ENCODE measurements around the gene KCNT1. TPM values are rescaled to one million over a fixed set of nuclear protein-coding genes. Genes with fewer than 3 reads are reported as not detected.

Gene KCNT1
- total RNA-seq, 1 donor = not detected

DNA sequence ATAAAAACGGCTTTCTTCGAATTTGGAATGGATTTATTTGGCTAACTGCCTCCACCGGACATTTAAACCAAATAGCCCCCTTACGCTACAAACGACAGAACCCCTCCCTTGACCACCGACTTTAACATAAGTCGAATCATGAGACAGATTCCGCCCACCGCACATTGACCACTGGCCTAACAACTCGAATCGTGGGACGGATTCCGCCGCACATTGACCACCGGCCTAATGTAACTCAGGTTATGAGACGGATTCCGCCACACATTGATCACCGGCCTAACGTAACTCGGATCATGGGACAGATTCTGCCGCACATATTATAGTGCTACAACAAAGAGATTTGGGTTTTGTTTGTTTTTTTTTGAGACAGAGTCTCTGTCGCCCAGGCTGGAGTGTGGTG lies 41.6 kb upstream of the KCNT1 start:
- no peaks in the 10 kb centered on the region for H3K4me1 ChIP-seq (ENCODE audit: insufficient read depth, low read length)
- no peaks in the 10 kb centered on the region for H3K79me2 ChIP-seq (ENCODE audit: insufficient read depth, low read length)
- H2AFZ ChIP-seq (ENCODE audit: low read length) = no peak overlapping the region
- no peak overlapping the region for H3K27ac ChIP-seq (ENCODE audit: low read depth, low read length)
- H3K4me3 ChIP-seq (ENCODE audit: insufficient read depth, low read length) = no peak overlapping the region
- no peaks in the 10 kb centered on the region for H3K27me3 ChIP-seq (ENCODE audit: insufficient read depth, low read length)
- no peaks in the 10 kb centered on the region for H3K36me3 ChIP-seq (ENCODE audit: insufficient read depth, low read length)
- H3K9me3 ChIP-seq (ENCODE audit: low read depth, low read length) = no peaks in the 10 kb centered on the region
- no peak overlapping the region for H3K4me2 ChIP-seq (ENCODE audit: insufficient read depth, low read length)
- H4K20me1 ChIP-seq (ENCODE audit: insufficient read depth, low read length) = no peaks in the 10 kb centered on the region
- DNase-seq (ENCODE audit: insufficient read length, low spot score, missing footprints) = peak; percentile 39
- TF ChIP-seq, protein P1, sequence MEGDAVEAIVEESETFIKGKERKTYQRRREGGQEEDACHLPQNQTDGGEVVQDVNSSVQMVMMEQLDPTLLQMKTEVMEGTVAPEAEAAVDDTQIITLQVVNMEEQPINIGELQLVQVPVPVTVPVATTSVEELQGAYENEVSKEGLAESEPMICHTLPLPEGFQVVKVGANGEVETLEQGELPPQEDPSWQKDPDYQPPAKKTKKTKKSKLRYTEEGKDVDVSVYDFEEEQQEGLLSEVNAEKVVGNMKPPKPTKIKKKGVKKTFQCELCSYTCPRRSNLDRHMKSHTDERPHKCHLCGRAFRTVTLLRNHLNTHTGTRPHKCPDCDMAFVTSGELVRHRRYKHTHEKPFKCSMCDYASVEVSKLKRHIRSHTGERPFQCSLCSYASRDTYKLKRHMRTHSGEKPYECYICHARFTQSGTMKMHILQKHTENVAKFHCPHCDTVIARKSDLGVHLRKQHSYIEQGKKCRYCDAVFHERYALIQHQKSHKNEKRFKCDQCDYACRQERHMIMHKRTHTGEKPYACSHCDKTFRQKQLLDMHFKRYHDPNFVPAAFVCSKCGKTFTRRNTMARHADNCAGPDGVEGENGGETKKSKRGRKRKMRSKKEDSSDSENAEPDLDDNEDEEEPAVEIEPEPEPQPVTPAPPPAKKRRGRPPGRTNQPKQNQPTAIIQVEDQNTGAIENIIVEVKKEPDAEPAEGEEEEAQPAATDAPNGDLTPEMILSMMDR (IDR thresholded peaks at IDR 0.05; ENCODE audit: extremely low read depth, low read depth, low read length) = no peak

DNA sequence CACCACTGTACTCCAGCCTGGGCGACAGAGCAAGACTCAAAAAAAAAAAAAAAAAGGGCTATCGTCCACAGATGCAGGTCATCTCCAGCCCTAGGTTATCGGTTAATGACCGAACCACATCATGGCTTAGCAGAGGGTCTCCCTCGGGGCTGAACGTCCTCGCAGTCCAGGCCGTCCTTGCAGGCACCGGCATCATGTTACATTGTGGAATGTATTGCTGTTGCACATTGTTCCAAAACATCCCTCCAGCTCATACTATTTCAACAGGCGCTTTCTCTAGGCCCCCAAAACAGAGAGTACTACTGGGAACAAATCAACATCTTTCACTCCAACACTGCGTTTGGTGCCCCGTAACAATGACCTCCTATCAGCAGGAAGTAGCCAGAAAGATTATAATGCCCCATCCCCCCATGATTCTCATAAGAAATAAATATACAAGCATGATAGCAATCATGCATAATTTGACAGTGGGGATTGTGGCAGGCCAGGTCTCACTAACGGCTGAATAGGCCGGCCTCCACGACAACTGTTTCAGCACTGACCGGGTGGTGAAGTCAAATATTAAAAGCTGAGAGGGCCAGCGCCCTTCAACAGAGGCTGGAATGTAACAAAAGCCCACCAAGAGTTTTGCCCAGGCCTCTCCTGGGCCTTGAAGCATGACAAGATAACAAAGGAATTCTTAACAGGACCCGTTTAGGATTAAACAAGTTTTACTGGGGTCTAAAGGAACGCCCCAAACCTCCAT lies 40.0 kb upstream of the KCNT1 start:
- H2AFZ ChIP-seq (ENCODE audit: low read length) = no peak overlapping the region
- TF ChIP-seq, protein P1 (IDR thresholded peaks at IDR 0.05; ENCODE audit: extremely low read depth, low read depth, low read length) = no peak
- no peaks in the 10 kb centered on the region for H3K9me3 ChIP-seq (ENCODE audit: low read depth, low read length)
- H3K27me3 ChIP-seq (ENCODE audit: insufficient read depth, low read length) = no peaks in the 10 kb centered on the region
- no peak overlapping the region for H3K27ac ChIP-seq (ENCODE audit: low read depth, low read length)
- H3K4me3 ChIP-seq (ENCODE audit: insufficient read depth, low read length) = no peak overlapping the region
- peak; percentile 30 for DNase-seq (ENCODE audit: insufficient read length, low spot score, missing footprints)
- H3K4me1 ChIP-seq (ENCODE audit: insufficient read depth, low read length) = no peaks in the 10 kb centered on the region
- no peaks in the 10 kb centered on the region for H3K79me2 ChIP-seq (ENCODE audit: insufficient read depth, low read length)
- H3K36me3 ChIP-seq (ENCODE audit: insufficient read depth, low read length) = no peaks in the 10 kb centered on the region
- no peaks in the 10 kb centered on the region for H4K20me1 ChIP-seq (ENCODE audit: insufficient read depth, low read length)
- H3K4me2 ChIP-seq (ENCODE audit: insufficient read depth, low read length) = no peak overlapping the region

DNA sequence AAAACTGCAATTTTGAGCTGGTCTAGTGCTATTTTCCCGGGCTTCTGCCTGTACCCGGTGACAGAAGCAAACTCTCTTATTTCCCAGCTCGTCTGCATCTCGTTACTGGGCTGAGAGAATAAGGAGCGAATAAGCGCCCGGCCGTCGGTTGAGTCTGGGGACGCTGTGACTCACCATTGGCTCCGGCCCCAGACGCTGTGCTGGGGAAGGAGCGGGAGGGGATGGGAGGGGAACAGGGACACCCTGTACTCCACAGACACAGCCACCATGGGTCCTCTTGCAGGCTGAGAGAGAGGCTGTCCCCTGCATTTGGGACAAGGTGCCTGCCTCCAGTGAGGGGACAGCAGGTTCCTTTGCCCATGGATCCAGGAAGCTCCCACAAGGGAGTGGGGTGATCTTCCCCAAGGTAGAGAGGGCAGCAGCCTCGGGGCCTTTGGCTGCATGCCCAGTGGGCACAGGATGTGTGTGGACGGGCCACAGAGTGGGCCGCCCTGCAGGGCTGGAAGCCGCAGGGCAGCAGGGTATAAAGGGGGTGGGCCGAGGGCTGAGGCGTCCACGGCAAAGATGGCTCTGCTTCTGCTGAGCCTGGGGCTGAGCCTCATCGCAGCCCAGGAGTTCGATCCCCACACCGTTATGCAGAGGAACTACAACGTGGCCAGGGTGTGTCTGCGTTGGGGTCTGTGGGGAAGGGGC lies 39.1 kb upstream of the KCNT1 start, which contains the start of gene LCN9:
LCN9 (plus strand) TSS at position 552 of the 693 bp plus-strand sequence; CDS start at position 565, 13 bp downstream.
- Histone ChIP-seq H3K4me3 (ENCODE audit: insufficient read depth, low read length) (no peak within 1 kb of the TSS), H3K36me3 (ENCODE audit: insufficient read depth, low read length) (no peaks in the 10 kb centered on the region), H4K20me1 (ENCODE audit: insufficient read depth, low read length) (no peaks in the 10 kb centered on the region), H3K9me3 (ENCODE audit: low read depth, low read length) (no peaks in the 10 kb centered on the region), H3K4me2 (ENCODE audit: insufficient read depth, low read length) (no peak within 1 kb of the TSS), H3K4me1 (ENCODE audit: insufficient read depth, low read length) (no peaks in the 10 kb centered on the region), H2AFZ (ENCODE audit: low read length) (no peak within 1 kb of the TSS), H3K79me2 (ENCODE audit: insufficient read depth, low read length) (no peaks in the 10 kb centered on the region), H3K27me3 (ENCODE audit: insufficient read depth, low read length) (no peaks in the 10 kb centered on the region), H3K27ac (ENCODE audit: low read depth, low read length) (no peak within 1 kb of the TSS)
- TF ChIP-seq, protein P1 (IDR thresholded peaks at IDR 0.05; ENCODE audit: extremely low read depth, low read depth, low read length) = no peak
- DNase-seq (ENCODE audit: insufficient read length, low spot score, missing footprints) = peak; percentile 53

DNA sequence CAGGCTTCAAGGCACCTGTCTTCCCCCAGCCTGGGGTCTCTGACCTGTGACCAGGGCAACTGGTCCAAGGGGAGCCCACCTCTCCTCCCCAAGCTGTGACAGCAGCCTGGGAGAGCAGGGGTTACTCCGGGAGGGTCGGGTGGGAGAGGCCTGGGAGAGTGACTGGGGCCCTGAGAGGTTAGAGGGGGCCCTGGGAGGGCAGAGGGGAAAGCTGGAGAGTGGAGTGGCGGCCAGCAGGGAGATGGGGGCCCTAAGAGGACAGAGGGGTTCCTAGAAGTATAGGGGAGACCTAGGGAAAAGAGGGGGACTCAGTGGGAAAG lies 38.6 kb upstream of the KCNT1 start:
- no peaks in the 10 kb centered on the region for H3K9me3 ChIP-seq (ENCODE audit: low read depth, low read length)
- no peaks in the 10 kb centered on the region for H3K27me3 ChIP-seq (ENCODE audit: insufficient read depth, low read length)
- H3K4me2 ChIP-seq (ENCODE audit: insufficient read depth, low read length) = no peak overlapping the region
- H4K20me1 ChIP-seq (ENCODE audit: insufficient read depth, low read length) = no peaks in the 10 kb centered on the region
- no peak overlapping the region for H3K4me3 ChIP-seq (ENCODE audit: insufficient read depth, low read length)
- no peak overlapping the region for H3K27ac ChIP-seq (ENCODE audit: low read depth, low read length)
- H2AFZ ChIP-seq (ENCODE audit: low read length) = no peak overlapping the region
- TF ChIP-seq, protein P1 (IDR thresholded peaks at IDR 0.05; ENCODE audit: extremely low read depth, low read depth, low read length) = no peak
- H3K36me3 ChIP-seq (ENCODE audit: insufficient read depth, low read length) = no peaks in the 10 kb centered on the region
- DNase-seq (ENCODE audit: insufficient read length, low spot score, missing footprints) = peak; percentile 27
- H3K4me1 ChIP-seq (ENCODE audit: insufficient read depth, low read length) = no peaks in the 10 kb centered on the region
- no peaks in the 10 kb centered on the region for H3K79me2 ChIP-seq (ENCODE audit: insufficient read depth, low read length)

All from osteoblast (primary cell).